HG03103 (cell line): ENCODE measurements around the gene GATA2.

Experiments used
- ATAC-seq: cut with Tn5 transposase; IDR thresholded peaks from one replicate; pipeline ENCODE4 v1.9.1; 2021; ENCODE audit warnings: low read depth; ENCODE audit not compliant: unreplicated experiment

The GATA2 gene

GRCh38 chr3:128488991-128489673 lies 3.9 kb downstream of the GATA2 start:
- ATAC-seq, result no peak

GRCh38 chr3:128488636-128488990 lies 4.4 kb downstream of the GATA2 start:
- no peak for ATAC-seq

- ATAC-seq, result no peak
Measured at GRCh38 chr3:128487813-128488635, 5.0 kb downstream of the GATA2 start.

- no peak for ATAC-seq
Measured at GRCh38 chr3:128487538-128487812, 5.5 kb downstream of the GATA2 start.

GRCh38 chr3:128486681-128487537 lies 6.1 kb downstream of the GATA2 start:
- ATAC-seq, result no peak

GRCh38 chr3:128486205-128486628 lies 6.8 kb downstream of the GATA2 start:
- no peak for ATAC-seq

- no peak for ATAC-seq
Measured at GRCh38 chr3:128485282-128486204, 7.5 kb downstream of the GATA2 start.

- no peak for ATAC-seq
Measured at GRCh38 chr3:128484404-128485281, 8.4 kb downstream of the GATA2 start.

GRCh38 chr3:128483657-128484403 lies 9.2 kb downstream of the GATA2 start:
- ATAC-seq, result no peak

- ATAC-seq, result no peak
Measured at GRCh38 chr3:128482666-128483656, 10.0 kb downstream of the GATA2 start.

GRCh38 chr3:128482175-128482574 lies 10.8 kb downstream of the GATA2 start:
- ATAC-seq, result no peak

GRCh38 chr3:128481438-128481942 lies 11.5 kb downstream of the GATA2 start:
- no peak for ATAC-seq

GRCh38 chr3:128480717-128481437 lies 12.1 kb downstream of the GATA2 start:
- no peak for ATAC-seq

- ATAC-seq, result no peak
Measured at GRCh38 chr3:128480278-128480677, 12.7 kb downstream of the GATA2 start.

GRCh38 chr3:128479558-128480086 lies 13.4 kb downstream of the GATA2 start:
- ATAC-seq, result no peak
